A549 (cell line): ENCODE data around the gene TPPP3. TPM values are rescaled to one million over a fixed set of nuclear protein-coding genes. Genes with fewer than 3 reads are reported as not detected.

ENCODE experiments used
- ATAC-seq, 2 experiments: fragments of 200-7000 bp in 1 of 2; fragments of >200 bp in 1 of 2; cut with Nextera tagmentation in 1 of 2; cut with Tn5 transposase in 1 of 2; 3 replicates each; pipeline versions ENCODE4 v1.8.0 to v1.9.1; 2018 to 2020; ENCODE audit warnings: mild to moderate bottlenecking in 1 of 2, moderate library complexity in 1 of 2
- CTCF ChIA-PET: fragments of 300-600 bp; sonication (Branson Sonifier 250); formaldehyde crosslinking; extraction: SDS; loops from one replicate; lab custom pipeline; 2021; ENCODE audit warnings: antibody characterized with exemption, inconsistent platforms; lab: Yijun Ruan, JAX
- POLR2A ChIA-PET: fragments of 350-600 bp; formaldehyde crosslinking; extraction: SDS; loops from one replicate; lab custom pipeline; 2021; ENCODE audit warnings: antibody characterized with exemption, inconsistent platforms; lab: Yijun Ruan, JAX
- DNase-seq, 2 experiments: peaks; one replicate each; pipeline versions ENCODE4 v3.0.0 to v3.0.0-alpha.2; 2011 to 2016; ENCODE audit warnings: low read depth in 1 of 2, low spot score in 1 of 2
- FAIRE-seq: peaks from 2 replicates; lab custom pipeline; 2011; peaks lifted over from hg19 to GRCh38; lab: Jason Lieb, UNC
- H3K27ac ChIP-seq, 2 experiments: fragments of >200 bp; sonication (Bioruptor Twin); formaldehyde crosslinking; 3 replicates each; pipeline ENCODE4 v1.5.1; 2016 to 2017
- H3K4me1 ChIP-seq: fragments of >200 bp; sonication (Bioruptor Twin); formaldehyde crosslinking; 3 replicates; pipeline ENCODE4 v1.6.1; 2016
- H3K4me2 ChIP-seq: fragments of >200 bp; sonication (Bioruptor Twin); formaldehyde crosslinking; 3 replicates; pipeline ENCODE4 v1.6.1; 2016
- H3K4me3 ChIP-seq: fragments of >200 bp; sonication (Bioruptor Twin); formaldehyde crosslinking; 3 replicates; pipeline ENCODE4 v1.5.1; 2016
- H3K9me3 ChIP-seq: fragments of >200 bp; sonication (Bioruptor Twin); formaldehyde crosslinking; 3 replicates; pipeline ENCODE4 v1.6.1; 2016
- CEBPB ChIP-seq, 2 experiments: fragments of >200 bp in 1 of 2; sonication (Bioruptor Twin) in 1 of 2; formaldehyde crosslinking in 1 of 2; IDR thresholded peaks; 2 replicates each; pipeline ENCODE4 v1.6.1; 2012 to 2016
- CHD4 ChIP-seq: fragments of 200-600 bp; sonication (generic); IDR thresholded peaks from 2 replicates; pipeline ENCODE4 v1.6.1; 2016; ENCODE audit warnings: antibody characterized with exemption, mild to moderate bottlenecking, borderline replicate concordance
- EHF ChIP-seq: fragments of 250-450 bp; sonication (Bioruptor Pico); IDR thresholded peaks from 2 replicates; pipeline ENCODE4 v1.5.0; 2020; ENCODE audit warnings: mild to moderate bottlenecking
- ESRRA ChIP-seq: fragments of 150-350 bp; IDR thresholded peaks from 2 replicates; pipeline ENCODE4 v1.6.1; 2014; ENCODE audit warnings: mild to moderate bottlenecking, low read length, borderline replicate concordance
- FOXS1 ChIP-seq: fragments of 250-450 bp; sonication (Bioruptor Pico); IDR thresholded peaks from 2 replicates; pipeline ENCODE4 v1.5.0; 2020; ENCODE audit warnings: mild to moderate bottlenecking, moderate library complexity
- GATA3 ChIP-seq: IDR thresholded peaks from 2 replicates; pipeline ENCODE4 v1.6.1; 2012; ENCODE audit warnings: borderline replicate concordance
- HDAC2 ChIP-seq: fragments of 200-600 bp; sonication (generic); IDR thresholded peaks from 2 replicates; pipeline ENCODE4 v1.6.1; 2016
- HOXA7 ChIP-seq: fragments of 250-450 bp; sonication (Bioruptor Pico); IDR thresholded peaks from 2 replicates; pipeline ENCODE4 v1.5.0; 2020; ENCODE audit warnings: mild to moderate bottlenecking, moderate library complexity
- HOXB5 ChIP-seq: fragments of 250-450 bp; sonication (Bioruptor Pico); IDR thresholded peaks from 2 replicates; pipeline ENCODE4 v1.5.0; 2020; ENCODE audit warnings: mild to moderate bottlenecking, moderate library complexity
- JUN ChIP-seq, 2 experiments: fragments of >200 bp; sonication (Bioruptor Twin); formaldehyde crosslinking; IDR thresholded peaks; 2 replicates in 1 of 2; 3 replicates in 1 of 2; pipeline ENCODE4 v1.6.1; 2016 to 2017
- MAFK ChIP-seq: fragments of 450-650 bp; IDR thresholded peaks from 2 replicates; pipeline ENCODE4 v1.6.1; 2014; ENCODE audit not compliant: partially characterized antibody
- MAZ ChIP-seq: fragments of 150-350 bp; IDR thresholded peaks from 2 replicates; pipeline ENCODE4 v1.6.1; 2014; ENCODE audit warnings: antibody characterized with exemption, low read depth, low read length, borderline replicate concordance
- NPAS2 ChIP-seq: fragments of 250-450 bp; sonication (Bioruptor Pico); IDR thresholded peaks from 2 replicates; pipeline ENCODE4 v1.8.0; 2022; ENCODE audit warnings: mild to moderate bottlenecking, moderate library complexity, borderline replicate concordance
- PHF8 ChIP-seq: fragments of 200-600 bp; sonication (generic); IDR thresholded peaks from 2 replicates; pipeline ENCODE4 v1.6.1; 2016; ENCODE audit warnings: low read depth, mild to moderate bottlenecking, antibody characterized with exemption, moderate library complexity, borderline replicate concordance
- POLR2A ChIP-seq: IDR thresholded peaks from 2 replicates; pipeline ENCODE4 v1.6.1; 2012; ENCODE audit warnings: mild to moderate bottlenecking, low read length
- RARB ChIP-seq: fragments of 250-450 bp; sonication (Bioruptor Pico); IDR thresholded peaks from 2 replicates; pipeline ENCODE4 v1.8.0; 2021; ENCODE audit warnings: mild to moderate bottlenecking, moderate library complexity
- RNF2 ChIP-seq: fragments of 200-600 bp; sonication (generic); IDR thresholded peaks from 2 replicates; pipeline ENCODE4 v1.6.1; 2016; ENCODE audit warnings: low read depth, mild to moderate bottlenecking, antibody characterized with exemption, moderate library complexity, borderline replicate concordance
- WGBS: methylation state at CpG from one replicate; pipeline ENCODE4 v1.1.6; 2017; ENCODE audit errors: missing lambda C conversion rate; 5-methylcytosine and 5-hydroxymethylcytosine counted together
- polyA plus RNA-seq, 4 experiments: library from polyadenylated mRNA; depleted of rRNA in 3 of 4; stranded (reverse); fragments of >200 nt; fragmentation: RNase III in 1 of 4; extraction: RNeasy Plus Mini Kit Qiagen cat#74134 plus additional on column Dnase treatment in 1 of 4; gene quantifications; 2 replicates in 3 of 4; 3 replicates in 1 of 4; pipeline ENCODE4 v1.2.3, GENCODE V29; 2011 to 2017
- TF ChIP-seq, protein P1 (sequence below): fragments of 200-600 bp; sonication (generic); IDR thresholded peaks from 2 replicates; pipeline ENCODE4 v1.6.1; 2016; ENCODE audit warnings: antibody characterized with exemption, mild to moderate bottlenecking, moderate library complexity
- TF ChIP-seq, protein P2 (sequence below): IDR thresholded peaks from 2 replicates; pipeline ENCODE4 v1.6.1; 2012
- TF ChIP-seq, protein P3 (sequence below): fragments of >200 bp; sonication (Bioruptor Twin); formaldehyde crosslinking; IDR thresholded peaks from 3 replicates; pipeline ENCODE4 v1.5.1; 2016
- TF ChIP-seq, protein P4 (sequence below): IDR thresholded peaks from 2 replicates; pipeline ENCODE4 v1.6.1; 2012
- TF ChIP-seq, protein P5 (sequence below): IDR thresholded peaks from 2 replicates; pipeline ENCODE4 v1.6.1; 2012; ENCODE audit warnings: low read depth, borderline replicate concordance
- TF ChIP-seq, protein P6 (sequence below): fragments of >200 bp; sonication (Bioruptor Twin); formaldehyde crosslinking; IDR thresholded peaks from 3 replicates; pipeline ENCODE4 v1.6.1; 2016

The TPPP3 gene
- polyA plus RNA-seq, 2 of the 4 experiments (the other 2 are of a cell fraction): 9.4 to 10.9 TPM

DNA sequence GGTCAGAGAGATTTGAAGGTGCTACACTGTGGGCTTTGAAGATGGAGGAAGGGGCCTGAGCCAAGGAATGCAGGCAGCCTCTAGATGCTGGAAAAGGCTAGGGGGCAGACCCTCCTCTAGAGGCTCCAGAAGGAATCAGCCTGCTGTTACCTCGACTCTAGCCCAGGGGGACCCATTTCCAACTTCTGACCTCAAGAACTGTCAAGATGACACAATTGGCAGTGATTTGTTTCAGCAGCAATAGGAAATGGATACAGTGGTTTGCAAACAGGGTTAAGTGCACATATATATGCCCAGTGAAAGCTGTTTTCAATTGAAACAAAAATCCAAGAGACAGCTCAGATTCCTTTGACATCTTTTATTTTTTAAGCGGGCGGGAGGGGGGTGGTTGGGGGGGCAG is 26.6 kb upstream of the TPPP3 start (continued):
- TF ChIP-seq, protein P1, sequence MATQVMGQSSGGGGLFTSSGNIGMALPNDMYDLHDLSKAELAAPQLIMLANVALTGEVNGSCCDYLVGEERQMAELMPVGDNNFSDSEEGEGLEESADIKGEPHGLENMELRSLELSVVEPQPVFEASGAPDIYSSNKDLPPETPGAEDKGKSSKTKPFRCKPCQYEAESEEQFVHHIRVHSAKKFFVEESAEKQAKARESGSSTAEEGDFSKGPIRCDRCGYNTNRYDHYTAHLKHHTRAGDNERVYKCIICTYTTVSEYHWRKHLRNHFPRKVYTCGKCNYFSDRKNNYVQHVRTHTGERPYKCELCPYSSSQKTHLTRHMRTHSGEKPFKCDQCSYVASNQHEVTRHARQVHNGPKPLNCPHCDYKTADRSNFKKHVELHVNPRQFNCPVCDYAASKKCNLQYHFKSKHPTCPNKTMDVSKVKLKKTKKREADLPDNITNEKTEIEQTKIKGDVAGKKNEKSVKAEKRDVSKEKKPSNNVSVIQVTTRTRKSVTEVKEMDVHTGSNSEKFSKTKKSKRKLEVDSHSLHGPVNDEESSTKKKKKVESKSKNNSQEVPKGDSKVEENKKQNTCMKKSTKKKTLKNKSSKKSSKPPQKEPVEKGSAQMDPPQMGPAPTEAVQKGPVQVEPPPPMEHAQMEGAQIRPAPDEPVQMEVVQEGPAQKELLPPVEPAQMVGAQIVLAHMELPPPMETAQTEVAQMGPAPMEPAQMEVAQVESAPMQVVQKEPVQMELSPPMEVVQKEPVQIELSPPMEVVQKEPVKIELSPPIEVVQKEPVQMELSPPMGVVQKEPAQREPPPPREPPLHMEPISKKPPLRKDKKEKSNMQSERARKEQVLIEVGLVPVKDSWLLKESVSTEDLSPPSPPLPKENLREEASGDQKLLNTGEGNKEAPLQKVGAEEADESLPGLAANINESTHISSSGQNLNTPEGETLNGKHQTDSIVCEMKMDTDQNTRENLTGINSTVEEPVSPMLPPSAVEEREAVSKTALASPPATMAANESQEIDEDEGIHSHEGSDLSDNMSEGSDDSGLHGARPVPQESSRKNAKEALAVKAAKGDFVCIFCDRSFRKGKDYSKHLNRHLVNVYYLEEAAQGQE: no peak
- TF ChIP-seq POLR2A (no peak), RNF2 (no peak), EHF (CRISPR knock-in tag) (no peak), ESRRA (no peak)
- TF ChIP-seq, protein P2, sequence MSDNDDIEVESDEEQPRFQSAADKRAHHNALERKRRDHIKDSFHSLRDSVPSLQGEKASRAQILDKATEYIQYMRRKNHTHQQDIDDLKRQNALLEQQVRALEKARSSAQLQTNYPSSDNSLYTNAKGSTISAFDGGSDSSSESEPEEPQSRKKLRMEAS: no peak
- TF ChIP-seq, protein P3, sequence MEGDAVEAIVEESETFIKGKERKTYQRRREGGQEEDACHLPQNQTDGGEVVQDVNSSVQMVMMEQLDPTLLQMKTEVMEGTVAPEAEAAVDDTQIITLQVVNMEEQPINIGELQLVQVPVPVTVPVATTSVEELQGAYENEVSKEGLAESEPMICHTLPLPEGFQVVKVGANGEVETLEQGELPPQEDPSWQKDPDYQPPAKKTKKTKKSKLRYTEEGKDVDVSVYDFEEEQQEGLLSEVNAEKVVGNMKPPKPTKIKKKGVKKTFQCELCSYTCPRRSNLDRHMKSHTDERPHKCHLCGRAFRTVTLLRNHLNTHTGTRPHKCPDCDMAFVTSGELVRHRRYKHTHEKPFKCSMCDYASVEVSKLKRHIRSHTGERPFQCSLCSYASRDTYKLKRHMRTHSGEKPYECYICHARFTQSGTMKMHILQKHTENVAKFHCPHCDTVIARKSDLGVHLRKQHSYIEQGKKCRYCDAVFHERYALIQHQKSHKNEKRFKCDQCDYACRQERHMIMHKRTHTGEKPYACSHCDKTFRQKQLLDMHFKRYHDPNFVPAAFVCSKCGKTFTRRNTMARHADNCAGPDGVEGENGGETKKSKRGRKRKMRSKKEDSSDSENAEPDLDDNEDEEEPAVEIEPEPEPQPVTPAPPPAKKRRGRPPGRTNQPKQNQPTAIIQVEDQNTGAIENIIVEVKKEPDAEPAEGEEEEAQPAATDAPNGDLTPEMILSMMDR: no peak
- TF ChIP-seq, protein P4, sequence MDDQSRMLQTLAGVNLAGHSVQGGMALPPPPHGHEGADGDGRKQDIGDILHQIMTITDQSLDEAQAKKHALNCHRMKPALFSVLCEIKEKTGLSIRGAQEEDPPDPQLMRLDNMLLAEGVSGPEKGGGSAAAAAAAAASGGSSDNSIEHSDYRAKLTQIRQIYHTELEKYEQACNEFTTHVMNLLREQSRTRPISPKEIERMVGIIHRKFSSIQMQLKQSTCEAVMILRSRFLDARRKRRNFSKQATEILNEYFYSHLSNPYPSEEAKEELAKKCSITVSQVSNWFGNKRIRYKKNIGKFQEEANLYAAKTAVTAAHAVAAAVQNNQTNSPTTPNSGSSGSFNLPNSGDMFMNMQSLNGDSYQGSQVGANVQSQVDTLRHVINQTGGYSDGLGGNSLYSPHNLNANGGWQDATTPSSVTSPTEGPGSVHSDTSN: no peak

DNA sequence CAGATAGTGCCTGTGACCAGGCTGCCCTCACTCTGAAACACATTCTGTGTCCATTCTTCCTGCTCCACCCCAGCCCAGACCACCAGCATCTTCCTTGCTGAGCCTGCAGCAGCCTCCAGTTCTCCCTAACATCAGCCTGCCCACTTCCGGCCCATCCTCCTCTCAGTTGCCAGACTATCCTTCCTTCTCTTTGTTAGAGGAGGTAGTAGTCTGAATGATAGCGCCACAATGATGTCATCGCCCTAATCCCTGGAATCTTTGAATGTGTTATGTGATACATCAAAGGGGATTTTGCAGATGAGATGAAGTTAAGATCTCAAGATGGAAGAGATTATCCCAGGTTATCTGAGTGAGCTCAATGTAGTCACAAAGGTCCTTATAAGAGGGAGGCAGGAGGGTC is 26.2 kb upstream of the TPPP3 start:
- CTCF ChIA-PET: interaction anchor here (0.6 to 10.9 kb wide), 3 partner anchors 7 to 79 kb away, joined by 3 to 207 read pairs (median 52); no protein-coding TSS in a partner anchor
- Histone ChIP-seq H3K27ac (no peak overlapping the region), H3K4me3 (no peak overlapping the region), H3K9me3 (no peaks in the 10 kb centered on the region), H3K4me2 (no peak overlapping the region), H3K4me1 (peaks cover 8% of the 10 kb centered on the region; the same call in 2 of the 3 replicates)
- no peak for ATAC-seq
- DNase-seq: no peak
- TF ChIP-seq HOXA7 (CRISPR knock-in tag): no peak
- TF ChIP-seq RARB (CRISPR knock-in tag): no peak
- no peak for TF ChIP-seq HOXB5 (CRISPR knock-in tag)
- TF ChIP-seq GATA3: no peak
- TF ChIP-seq, protein P4: no peak
- TF ChIP-seq CEBPB (IDR thresholded peaks at IDR 0.05): no peak
- TF ChIP-seq CHD4: no peak
- TF ChIP-seq MAFK: no peak
- no peak for TF ChIP-seq JUN (IDR thresholded peaks at IDR 0.05)
- TF ChIP-seq PHF8: no peak
- no peak for TF ChIP-seq NPAS2 (CRISPR knock-in tag)
- no peak for TF ChIP-seq HDAC2
- TF ChIP-seq MAZ: no peak
- no peak for TF ChIP-seq FOXS1 (CRISPR knock-in tag)
- TF ChIP-seq, protein P5, sequence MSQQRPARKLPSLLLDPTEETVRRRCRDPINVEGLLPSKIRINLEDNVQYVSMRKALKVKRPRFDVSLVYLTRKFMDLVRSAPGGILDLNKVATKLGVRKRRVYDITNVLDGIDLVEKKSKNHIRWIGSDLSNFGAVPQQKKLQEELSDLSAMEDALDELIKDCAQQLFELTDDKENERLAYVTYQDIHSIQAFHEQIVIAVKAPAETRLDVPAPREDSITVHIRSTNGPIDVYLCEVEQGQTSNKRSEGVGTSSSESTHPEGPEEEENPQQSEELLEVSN: no peak
- TF ChIP-seq, protein P6, sequence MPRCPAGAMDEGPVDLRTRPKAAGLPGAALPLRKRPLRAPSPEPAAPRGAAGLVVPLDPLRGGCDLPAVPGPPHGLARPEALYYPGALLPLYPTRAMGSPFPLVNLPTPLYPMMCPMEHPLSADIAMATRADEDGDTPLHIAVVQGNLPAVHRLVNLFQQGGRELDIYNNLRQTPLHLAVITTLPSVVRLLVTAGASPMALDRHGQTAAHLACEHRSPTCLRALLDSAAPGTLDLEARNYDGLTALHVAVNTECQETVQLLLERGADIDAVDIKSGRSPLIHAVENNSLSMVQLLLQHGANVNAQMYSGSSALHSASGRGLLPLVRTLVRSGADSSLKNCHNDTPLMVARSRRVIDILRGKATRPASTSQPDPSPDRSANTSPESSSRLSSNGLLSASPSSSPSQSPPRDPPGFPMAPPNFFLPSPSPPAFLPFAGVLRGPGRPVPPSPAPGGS: no peak
- POLR2A ChIA-PET: interaction anchor here (1.0 kb wide), 1 partner anchor 11 kb away, joined by 3 read pairs; the partner anchor contains the start of gene HSD11B2
- no peak for FAIRE-seq
- WGBS: 88% methylated on average over 3 of the region's 3 CpGs
